GM19463 (cell line): ENCODE results near the gene HAGH.

Experiments used
- ATAC-seq: cut with Tn5 transposase; IDR thresholded peaks from one replicate; pipeline ENCODE4 v1.9.1; 2021; ENCODE audit warnings: mild to moderate bottlenecking, moderate library complexity; ENCODE audit not compliant: unreplicated experiment

The HAGH gene

GRCh38 chr16:1765826-1766225, 60.8 kb downstream of the HAGH start:
- no peak for ATAC-seq

DNA sequence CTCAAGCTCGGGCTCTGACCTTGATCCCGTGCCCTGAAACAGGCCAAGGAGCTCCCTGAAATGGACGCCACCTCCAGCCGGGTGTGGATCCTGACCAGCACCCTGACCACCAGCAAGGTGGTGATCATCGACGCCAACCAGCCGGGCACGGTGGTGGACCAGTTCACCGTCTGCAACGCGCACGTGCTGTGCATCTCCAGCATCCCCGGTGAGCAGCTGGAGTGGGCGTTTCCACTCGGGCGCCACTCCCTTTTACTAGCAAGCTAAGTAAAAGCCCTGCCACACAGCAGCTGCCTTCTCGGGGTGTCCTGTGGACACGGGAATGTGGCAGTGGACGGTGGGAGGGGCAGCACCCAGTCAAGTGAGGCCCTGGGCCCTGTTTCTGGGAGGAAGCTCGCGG, 61.7 kb downstream of the HAGH start:
- no peak for ATAC-seq

GRCh38 chr16:1763521-1764511, 62.8 kb downstream of the HAGH start:
- ATAC-seq, result no peak

DNA sequence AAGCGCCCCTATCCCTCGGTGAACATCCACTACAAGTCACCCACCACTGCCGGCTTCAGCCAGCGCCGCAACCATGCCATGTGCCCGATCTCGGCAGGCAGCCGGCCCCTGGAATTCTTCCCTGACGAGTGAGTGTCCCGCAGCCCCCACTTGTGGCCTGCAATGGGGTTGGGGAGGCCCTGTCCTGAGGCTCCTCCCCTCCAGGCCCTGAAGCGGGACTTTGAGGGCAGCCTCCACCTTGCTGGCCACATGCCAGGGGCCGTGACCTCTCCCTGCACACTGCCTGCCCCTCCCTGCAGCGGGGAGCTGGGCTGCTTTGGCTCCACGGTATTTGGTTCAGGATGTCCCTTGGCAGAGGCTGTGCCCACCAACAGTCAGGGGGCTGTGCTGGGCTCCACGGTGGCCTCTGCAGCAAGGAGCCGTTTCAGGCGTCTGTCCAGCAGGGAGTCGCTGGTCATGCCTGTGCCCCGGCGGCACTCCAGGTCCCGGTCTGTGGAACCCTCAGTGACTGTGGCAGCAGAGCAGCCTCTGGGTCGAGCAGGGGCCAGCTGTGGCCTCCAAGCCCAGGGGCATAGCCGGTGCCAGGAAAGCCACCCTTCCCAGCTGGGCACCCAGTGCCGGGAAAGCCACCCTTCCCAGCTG, 63.6 kb downstream of the HAGH start:
- ATAC-seq, result no peak

GRCh38 chr16:1762196-1762878, 64.3 kb downstream of the HAGH start:
- ATAC-seq, result no peak

DNA sequence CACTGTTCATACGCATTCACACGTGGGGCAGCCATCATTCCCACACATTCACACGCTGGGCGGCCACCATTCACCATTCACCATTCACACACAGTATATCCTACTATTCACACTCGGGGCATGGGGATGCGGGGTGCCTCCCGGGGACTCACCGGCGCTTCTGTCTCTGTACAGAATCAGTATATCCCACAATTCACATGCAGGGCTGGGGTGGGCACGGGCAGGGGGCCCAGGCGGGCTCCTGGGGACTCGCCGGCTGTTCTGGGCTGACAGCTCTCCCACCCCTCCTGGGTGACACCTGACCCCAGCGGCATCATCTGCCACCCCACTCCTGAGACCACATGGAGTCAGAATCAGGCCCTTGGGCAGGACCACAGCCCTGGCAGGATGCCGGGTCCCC, 64.9 kb downstream of the HAGH start:
- ATAC-seq, result no peak

- ATAC-seq, result no peak
Measured at GRCh38 chr16:1760911-1761310, 65.7 kb downstream of the HAGH start.

- no peak for ATAC-seq
Measured at GRCh38 chr16:1759511-1759910, 67.1 kb downstream of the HAGH start.

DNA sequence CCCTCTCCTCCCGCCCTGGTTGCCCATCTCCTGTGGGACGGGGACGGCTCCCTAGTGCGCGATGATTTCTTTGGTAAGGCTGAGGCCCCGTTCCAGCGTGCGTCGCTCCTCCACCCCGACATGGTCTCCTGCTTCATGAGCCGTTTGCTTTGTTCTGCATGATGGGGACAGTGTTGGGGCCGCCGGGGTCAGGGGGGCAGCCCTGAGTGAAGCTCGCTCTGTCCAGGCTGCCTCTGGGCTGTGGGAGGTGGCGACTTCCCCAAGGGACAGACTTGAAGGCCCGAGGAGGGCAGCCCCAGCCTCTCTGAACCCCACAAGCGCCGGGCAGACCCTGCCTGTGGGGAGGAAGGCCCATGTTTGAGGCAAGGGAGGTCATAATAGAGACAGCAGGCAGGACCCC, 67.7 kb downstream of the HAGH start:
- no peak for ATAC-seq

- no peak for ATAC-seq
Measured at GRCh38 chr16:1757714-1758461, 68.7 kb downstream of the HAGH start.
